ENCODE data around the gene NAALADL2.
"Not testable (repeated sequence)": the region's sequence is repeated elsewhere in the genome, so short reads cannot be mapped to it uniquely, and the experiment has no call there.

Gene NAALADL2

GRCh38 chr3:175486255-175486654, 627.1 kb downstream of the NAALADL2 start:
- DNase-seq (ENCODE audit: low spot score): no peak

- no peak for DNase-seq (ENCODE audit: low spot score)
These were observed 630.3 kb downstream of the NAALADL2 start for GRCh38 chr3:175489406-175489805.

GRCh38 chr3:175493301-175493700, 634.2 kb downstream of the NAALADL2 start:
- no peak for DNase-seq (ENCODE audit: low spot score)

- DNase-seq (ENCODE audit: low spot score): no peak
These were observed 636.2 kb downstream of the NAALADL2 start for GRCh38 chr3:175495331-175495730.

GRCh38 chr3:175502155-175502554, 643.0 kb downstream of the NAALADL2 start:
- no peak for DNase-seq (ENCODE audit: low spot score)

- no peak for DNase-seq (ENCODE audit: low spot score)
These were observed 652.2 kb downstream of the NAALADL2 start for GRCh38 chr3:175511219-175511785.

- no peak for DNase-seq (ENCODE audit: low spot score)
These were observed 653.6 kb downstream of the NAALADL2 start for GRCh38 chr3:175512700-175513099.

- no peak for DNase-seq (ENCODE audit: low spot score)
These were observed 659.3 kb downstream of the NAALADL2 start for GRCh38 chr3:175518459-175518858.

- no peak for DNase-seq (ENCODE audit: low spot score)
These were observed 662.3 kb downstream of the NAALADL2 start for GRCh38 chr3:175521406-175521805.

- no peak for DNase-seq (ENCODE audit: low spot score)
These were observed 667.1 kb downstream of the NAALADL2 start for GRCh38 chr3:175526191-175526590.

GRCh38 chr3:175526609-175527280, 667.6 kb downstream of the NAALADL2 start:
- no peak for DNase-seq (ENCODE audit: low spot score)

- not testable (repeated sequence) for DNase-seq (ENCODE audit: low spot score)
These were observed 669.6 kb downstream of the NAALADL2 start for GRCh38 chr3:175528693-175529092.

- no peak for DNase-seq (ENCODE audit: low spot score)
These were observed 676.2 kb downstream of the NAALADL2 start for GRCh38 chr3:175535351-175535750.

GRCh38 chr3:175546115-175546514, 687.0 kb downstream of the NAALADL2 start:
- DNase-seq (ENCODE audit: low spot score): no peak

GRCh38 chr3:175552929-175553328, 693.8 kb downstream of the NAALADL2 start:
- DNase-seq (ENCODE audit: low spot score): no peak

- DNase-seq (ENCODE audit: low spot score): no peak
These were observed 695.7 kb downstream of the NAALADL2 start for GRCh38 chr3:175554801-175555200.

GRCh38 chr3:175558261-175558660, 699.1 kb downstream of the NAALADL2 start:
- no peak for DNase-seq (ENCODE audit: low spot score)

GRCh38 chr3:175564363-175564762, 705.2 kb downstream of the NAALADL2 start:
- no peak for DNase-seq (ENCODE audit: low spot score)

GRCh38 chr3:175571096-175571495, 712.0 kb downstream of the NAALADL2 start:
- DNase-seq (ENCODE audit: low spot score): no peak

- no peak for DNase-seq (ENCODE audit: low spot score)
These were observed 714.1 kb downstream of the NAALADL2 start for GRCh38 chr3:175573226-175573625.

GRCh38 chr3:175580318-175580717, 721.2 kb downstream of the NAALADL2 start:
- DNase-seq (ENCODE audit: low spot score): no peak

- DNase-seq (ENCODE audit: low spot score): no peak
These were observed 726.8 kb downstream of the NAALADL2 start for GRCh38 chr3:175585898-175586297.

GRCh38 chr3:175590745-175591144, 731.6 kb downstream of the NAALADL2 start:
- no peak for DNase-seq (ENCODE audit: low spot score)

GRCh38 chr3:175591375-175591774, 732.2 kb downstream of the NAALADL2 start:
- no peak for DNase-seq (ENCODE audit: low spot score)

Data from HuH-7 (cell line).